Esophagus muscularis mucosa (tissue), 4 donors: ENCODE measurements around the gene ZBED2. TPM values are rescaled to one million over a fixed set of nuclear protein-coding genes. Genes with fewer than 3 reads are reported as not detected.

Experiments used
- DNase-seq: peaks from one replicate; pipeline ENCODE4 v3.0.0-alpha.2; 2017; ENCODE audit errors: extremely low spot score
- H3K27ac ChIP-seq, 4 donors: fragments of 200-600 bp; sonication (generic); replicated peaks in 1 of 4; 1 replicate in 3 of 4; 2 replicates in 1 of 4; pipeline ENCODE4 v1.5.1; 2016 to 2019; ENCODE audit warnings: mild to moderate bottlenecking in 1 of 4
- H3K27me3 ChIP-seq, 4 donors: fragments of 200-600 bp; sonication (generic); one replicate each; pipeline versions ENCODE4 v1.5.1 to v1.6.0; 2016 to 2019
- H3K36me3 ChIP-seq, 4 donors: fragments of 200-600 bp; sonication (generic); one replicate each; pipeline ENCODE4 v1.5.1; 2016 to 2019
- H3K4me1 ChIP-seq, 4 donors: fragments of 200-600 bp; sonication (generic); one replicate each; pipeline ENCODE4 v1.5.1; 2016 to 2019
- H3K4me3 ChIP-seq, 4 donors: fragments of 200-600 bp; sonication (generic); 1 replicate in 2 of 4; 2 replicates in 2 of 4; pipeline ENCODE4 v1.5.1; 2016 to 2019; ENCODE audit warnings: mild to moderate bottlenecking in 4 of 4, moderate library complexity in 1 of 4
- H3K9me3 ChIP-seq, 4 donors: fragments of 200-600 bp; sonication (generic); 1 replicate in 3 of 4; 2 replicates in 1 of 4; pipeline ENCODE4 v1.5.1; 2016 to 2019
- EP300 ChIP-seq: sonication (generic); formaldehyde crosslinking; IDR thresholded peaks from one replicate; pipeline ENCODE4 v1.6.1; 2017; ENCODE audit warnings: antibody characterized with exemption
- POLR2A ChIP-seq: fragments of 450-650 bp; IDR thresholded peaks from one replicate; pipeline ENCODE4 v1.6.1; 2017; ENCODE audit warnings: antibody characterized with exemption, moderate library complexity, mild to moderate bottlenecking, low read depth
- POLR2AphosphoS5 ChIP-seq, 2 donors: sonication (generic); formaldehyde crosslinking; IDR thresholded peaks; one replicate each; pipeline ENCODE4 v1.6.1; 2017; ENCODE audit warnings: antibody characterized with exemption in 2 of 2
- WGBS: methylation state at CpG from one replicate; pipeline ENCODE4 v1.1.5; 2018; 5-methylcytosine and 5-hydroxymethylcytosine counted together
- intact Hi-C: fragments of 100-400 bp; cut with DNase I; formaldehyde crosslinking; loops from one replicate; pipeline ENCODE4 v1.15.1; 2023
- total RNA-seq, 4 donors: library from RNA; depleted of rRNA; stranded (reverse); fragments of >200 nt; gene quantifications; one replicate each; pipeline versions ENCODE4 v1.1.0 to v1.2.1, GENCODE V29; 2016
- TF ChIP-seq, protein P1 (sequence below), 3 experiments: fragments of 200-600 bp in 2 of 3; fragments of 450-650 bp in 1 of 3; sonication (generic) in 2 of 3; IDR thresholded peaks; one replicate each; pipeline ENCODE4 v1.5.1; 2017 to 2019; ENCODE audit warnings: antibody characterized with exemption in 3 of 3, mild to moderate bottlenecking in 2 of 3, moderate library complexity in 1 of 3

ZBED2 gene
- total RNA-seq, 4 donors from 2014 or later, result 0.13 TPM; not detected in 3

DNA sequence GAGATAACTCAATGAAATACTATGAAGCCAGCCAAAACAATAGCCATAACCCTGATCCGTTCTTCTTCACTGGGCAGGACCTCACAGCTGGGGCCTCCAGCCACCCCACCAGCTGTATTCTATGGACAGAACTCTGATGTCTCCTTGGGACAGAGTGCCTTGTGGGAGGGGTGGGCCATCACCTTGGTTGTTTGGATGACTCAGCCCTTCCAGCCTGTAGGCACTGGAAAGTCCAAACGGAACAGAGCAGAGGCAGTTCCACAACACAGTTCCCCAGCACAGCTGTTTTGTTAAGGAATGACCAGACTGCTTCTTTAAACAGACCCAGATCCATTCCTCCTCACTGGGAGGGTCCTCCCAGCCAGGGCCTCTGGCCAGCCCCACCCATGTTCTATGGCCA is 31.9 kb upstream of the ZBED2 start:
- no peak for DNase-seq
- no peaks in the 10 kb centered on the region for H3K27me3 ChIP-seq
- 56% methylated on average over 2 of the region's 2 CpGs for WGBS
- intact Hi-C loops, result no loop called here
- TF ChIP-seq, protein P1, sequence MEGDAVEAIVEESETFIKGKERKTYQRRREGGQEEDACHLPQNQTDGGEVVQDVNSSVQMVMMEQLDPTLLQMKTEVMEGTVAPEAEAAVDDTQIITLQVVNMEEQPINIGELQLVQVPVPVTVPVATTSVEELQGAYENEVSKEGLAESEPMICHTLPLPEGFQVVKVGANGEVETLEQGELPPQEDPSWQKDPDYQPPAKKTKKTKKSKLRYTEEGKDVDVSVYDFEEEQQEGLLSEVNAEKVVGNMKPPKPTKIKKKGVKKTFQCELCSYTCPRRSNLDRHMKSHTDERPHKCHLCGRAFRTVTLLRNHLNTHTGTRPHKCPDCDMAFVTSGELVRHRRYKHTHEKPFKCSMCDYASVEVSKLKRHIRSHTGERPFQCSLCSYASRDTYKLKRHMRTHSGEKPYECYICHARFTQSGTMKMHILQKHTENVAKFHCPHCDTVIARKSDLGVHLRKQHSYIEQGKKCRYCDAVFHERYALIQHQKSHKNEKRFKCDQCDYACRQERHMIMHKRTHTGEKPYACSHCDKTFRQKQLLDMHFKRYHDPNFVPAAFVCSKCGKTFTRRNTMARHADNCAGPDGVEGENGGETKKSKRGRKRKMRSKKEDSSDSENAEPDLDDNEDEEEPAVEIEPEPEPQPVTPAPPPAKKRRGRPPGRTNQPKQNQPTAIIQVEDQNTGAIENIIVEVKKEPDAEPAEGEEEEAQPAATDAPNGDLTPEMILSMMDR (IDR thresholded peaks at IDR 0.05), result no peak
- no peak for TF ChIP-seq EP300
- no peak for TF ChIP-seq POLR2AphosphoS5 (IDR thresholded peaks at IDR 0.05)
- TF ChIP-seq POLR2A, result no peak
- H3K4me1 ChIP-seq, result no peaks in the 10 kb centered on the region
- peaks cover 0 to 13% (median 4%) of the 10 kb centered on the region in 4 donors for H3K9me3 ChIP-seq
- no peak overlapping the region for H3K4me3 ChIP-seq
- H3K36me3 ChIP-seq, result no peaks in the 10 kb centered on the region
- H3K27ac ChIP-seq, result no peak overlapping the region

DNA sequence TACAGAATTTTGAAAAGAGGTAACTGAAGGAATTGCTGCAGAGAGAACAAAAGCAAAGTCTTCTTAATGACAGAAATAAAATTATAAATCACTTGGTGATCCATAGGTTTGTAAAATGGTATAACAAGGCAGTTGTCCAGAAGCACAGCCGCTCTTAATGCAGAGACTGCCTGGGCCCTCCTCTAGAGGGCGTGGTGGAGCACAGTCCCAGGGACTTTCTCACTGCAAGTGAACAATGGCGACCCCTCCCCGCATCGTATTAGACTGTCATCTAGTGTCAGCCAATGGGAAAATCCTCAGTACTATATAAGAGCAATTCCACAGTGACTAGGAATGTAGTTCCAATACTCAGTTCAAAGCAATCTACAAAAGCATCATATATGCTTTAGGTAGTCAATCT is 26.4 kb upstream of the ZBED2 start:
- Histone ChIP-seq H3K9me3 (no peaks in the 10 kb centered on the region), H3K36me3 (no peaks in the 10 kb centered on the region), H3K27me3 (no peaks in the 10 kb centered on the region), H3K4me3 (no peak overlapping the region), H3K4me1 (no peaks in the 10 kb centered on the region), H3K27ac (no peak overlapping the region)
- intact Hi-C loops, result no loop called here
- TF ChIP-seq, protein P1 (IDR thresholded peaks at IDR 0.05), result no peak
- TF ChIP-seq EP300 (no peak), POLR2AphosphoS5 (IDR thresholded peaks at IDR 0.05) (no peak), POLR2A (no peak)
- 51% methylated on average over 5 of the region's 5 CpGs for WGBS
- no peak for DNase-seq

DNA sequence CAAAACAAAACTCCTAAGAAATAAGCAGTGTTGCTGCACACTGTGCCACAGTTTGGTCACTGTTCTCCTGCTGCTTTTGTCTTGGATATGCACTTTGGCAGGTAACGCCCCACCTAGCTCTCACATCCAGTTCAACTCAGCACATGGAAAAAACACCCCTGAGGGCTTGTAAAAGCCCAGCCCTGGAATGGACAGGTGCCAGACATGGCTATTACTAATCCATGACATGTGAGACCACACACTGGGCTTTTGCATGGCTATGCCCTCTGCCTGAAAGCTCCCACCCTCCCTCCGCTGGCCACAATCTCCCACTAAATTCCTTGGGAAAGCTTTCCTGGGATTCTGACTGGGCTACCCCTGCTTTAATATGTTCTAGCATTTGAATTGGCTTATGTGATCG is 24.7 kb upstream of the ZBED2 start:
- intact Hi-C loops, result no loop called here
- no peak for TF ChIP-seq EP300
- TF ChIP-seq, protein P1 (IDR thresholded peaks at IDR 0.05), result no peak
- TF ChIP-seq POLR2A, result no peak
- no peak for TF ChIP-seq POLR2AphosphoS5 (IDR thresholded peaks at IDR 0.05)
- no peak for DNase-seq
- H3K4me1 ChIP-seq, result no peaks in the 10 kb centered on the region
- no peak overlapping the region for H3K27ac ChIP-seq
- 76% methylated on average over 3 of the region's 3 CpGs for WGBS
- no peaks in the 10 kb centered on the region for H3K27me3 ChIP-seq
- no peaks in the 10 kb centered on the region for H3K36me3 ChIP-seq
- H3K9me3 ChIP-seq, result no peaks in the 10 kb centered on the region
- H3K4me3 ChIP-seq, result no peak overlapping the region

DNA sequence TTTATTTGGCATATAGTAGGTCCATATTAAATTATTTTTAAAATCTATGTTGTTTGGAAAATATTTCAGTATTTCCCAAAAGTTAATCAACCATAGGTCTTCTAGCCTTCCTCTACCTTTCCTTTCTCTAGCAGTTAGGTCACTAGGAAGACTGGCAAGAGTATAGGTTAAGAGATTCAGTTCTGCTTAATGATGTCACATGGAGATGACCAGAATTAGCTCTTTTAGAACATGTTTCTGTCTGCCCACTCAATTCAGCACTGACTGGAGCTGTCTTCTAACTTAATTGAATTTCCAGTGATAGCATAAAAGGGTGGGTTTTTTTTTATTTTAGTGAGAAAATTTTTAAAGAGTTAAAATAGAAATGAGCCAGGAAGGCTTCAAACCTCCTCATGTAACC is 23.8 kb upstream of the ZBED2 start:
- Histone ChIP-seq H3K4me3 (no peak overlapping the region), H3K27me3 (no peaks in the 10 kb centered on the region), H3K4me1 (no peaks in the 10 kb centered on the region), H3K9me3 (no peaks in the 10 kb centered on the region), H3K27ac (no peak overlapping the region), H3K36me3 (no peaks in the 10 kb centered on the region)
- intact Hi-C loops, result no loop called here
- TF ChIP-seq POLR2AphosphoS5 (IDR thresholded peaks at IDR 0.05) (no peak), POLR2A (no peak), EP300 (no peak)
- TF ChIP-seq, protein P1 (IDR thresholded peaks at IDR 0.05), result no peak
- DNase-seq, result no peak

DNA sequence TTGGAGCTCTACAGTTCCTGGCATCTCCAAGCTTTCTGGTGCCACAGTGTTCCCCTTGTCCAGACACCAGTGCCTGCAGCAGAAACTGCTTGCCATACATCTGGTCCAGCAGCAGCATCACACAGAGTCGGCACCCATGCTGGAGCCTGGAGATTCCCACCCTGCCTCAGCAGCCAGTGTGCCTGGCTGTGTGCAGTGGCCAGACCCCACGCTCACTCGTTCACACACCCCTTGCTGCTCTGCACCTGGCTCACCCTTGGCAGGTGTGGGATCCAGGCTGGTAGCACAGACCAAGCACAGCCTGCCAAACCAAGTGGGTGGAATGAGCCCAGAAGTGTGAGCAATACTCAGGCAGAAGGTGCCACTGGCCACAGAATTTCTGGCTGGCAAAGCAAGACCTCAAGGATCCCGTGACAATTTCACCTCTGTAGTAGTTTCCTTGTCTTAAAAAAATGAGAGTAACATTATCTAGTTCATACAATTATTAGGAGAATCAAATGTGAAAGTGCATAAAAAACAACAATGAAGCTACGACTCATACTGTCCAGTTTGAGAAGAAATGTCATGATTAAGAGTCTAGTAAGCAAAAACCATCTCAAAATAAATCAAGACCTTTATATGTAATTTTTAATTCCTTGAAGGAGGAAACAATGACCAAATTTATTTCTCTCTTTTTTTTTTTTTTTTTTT is 22.9 kb upstream of the ZBED2 start:
- intact Hi-C loops, result no loop called here
- no peak for TF ChIP-seq EP300
- TF ChIP-seq, protein P1 (IDR thresholded peaks at IDR 0.05), result no peak
- whole genome bisulfite sequencing, result 87% methylated on average over 2 of the region's 5 CpGs

More for the DNA sequence above, 22.9 kb upstream of the ZBED2 start:
- Histone ChIP-seq H3K4me1 (no peaks in the 10 kb centered on the region), H3K27ac (no peak overlapping the region), H3K27me3 (no peaks in the 10 kb centered on the region), H3K9me3 (no peaks in the 10 kb centered on the region), H3K36me3 (no peaks in the 10 kb centered on the region), H3K4me3 (no peak overlapping the region)
- DNase-seq, result no peak
